NB4 (cell line): Measurements from ENCODE around the gene SLC7A4.

Experiments used
- DNase-seq: peaks from one replicate; pipeline ENCODE4 v3.0.0; 2010; ENCODE audit warnings: low read depth
- H3K4me3 ChIP-seq: one replicate; pipeline ENCODE4 v1.5.1; 2011; ENCODE audit warnings: mild to moderate bottlenecking, low read depth, low read length, moderate library complexity
- CTCF ChIP-seq: IDR thresholded peaks from one replicate; pipeline ENCODE4 v1.5.1; 2012; ENCODE audit warnings: low read depth, low read length
- MAX ChIP-seq: IDR thresholded peaks from 2 replicates; pipeline ENCODE4 v1.6.1; 2011; ENCODE audit warnings: low read depth, low read length
- MYC ChIP-seq: IDR thresholded peaks from 2 replicates; pipeline ENCODE4 v1.6.1; 2011; ENCODE audit warnings: low read depth, low read length
- POLR2A ChIP-seq: IDR thresholded peaks from 2 replicates; pipeline ENCODE4 v1.6.1; 2011; ENCODE audit warnings: mild to moderate bottlenecking; ENCODE audit not compliant: insufficient read length; ENCODE audit errors: extremely low read depth

The SLC7A4 gene

GRCh38 chr22:21028277-21029251, 3.8 kb downstream of the SLC7A4 start:
- DNase-seq: no peak
- TF ChIP-seq CTCF (no peak), POLR2A (no peak), MAX (no peak), MYC (no peak)
- no peak overlapping the region for H3K4me3 ChIP-seq

- DNase-seq: no peak
Observed at GRCh38 chr22:21026783-21027692, 5.3 kb downstream of the SLC7A4 start.

GRCh38 chr22:21025763-21026755, 6.3 kb downstream of the SLC7A4 start:
- TF ChIP-seq MAX: no peak
- H3K4me3 ChIP-seq: no peak overlapping the region
- DNase-seq: no peak

More at GRCh38 chr22:21026783-21027692, 5.3 kb downstream of the SLC7A4 start:
- no peak overlapping the region for H3K4me3 ChIP-seq
- no peak for TF ChIP-seq MYC
- TF ChIP-seq CTCF: no peak
- TF ChIP-seq MAX: no peak
- TF ChIP-seq POLR2A: no peak

- no peak for DNase-seq
- TF ChIP-seq MAX: peak; percentile 29; the same call in 1 of the 2 replicates
- no peak for TF ChIP-seq POLR2A
- H3K4me3 ChIP-seq: no peak overlapping the region
Observed at GRCh38 chr22:21025266-21025665, 7.1 kb downstream of the SLC7A4 start.

GRCh38 chr22:21022955-21023614, 9.3 kb downstream of the SLC7A4 start:
- no peak for DNase-seq

More at GRCh38 chr22:21022955-21023614, 9.3 kb downstream of the SLC7A4 start:
- H3K4me3 ChIP-seq: no peak overlapping the region
- TF ChIP-seq CTCF (peak; percentile 9), POLR2A (no peak)
